Stomach (tissue), 4 donors: ENCODE measurements around the gene STK11IP.

Experiments
- POLR2A ChIP-seq, 4 donors: fragments of 450-650 bp; IDR thresholded peaks; one replicate each; pipeline ENCODE4 v1.6.1; 2016; ENCODE audit warnings: antibody characterized with exemption in 4 of 4, control low read depth in 2 of 4, mild to moderate bottlenecking in 1 of 4, moderate library complexity in 1 of 4
- POLR2AphosphoS5 ChIP-seq, 3 donors: sonication (generic); formaldehyde crosslinking; IDR thresholded peaks; one replicate each; pipeline ENCODE4 v1.6.1; 2016; ENCODE audit warnings: antibody characterized with exemption in 3 of 3
- TF ChIP-seq, protein P1 (sequence below), 7 experiments: fragments of 450-650 bp in 4 of 7; fragments of 200-600 bp in 3 of 7; sonication (generic) in 3 of 7; IDR thresholded peaks; one replicate each; pipeline ENCODE4 v1.5.1; 2016 to 2019; ENCODE audit warnings: antibody characterized with exemption in 7 of 7, control low read depth in 2 of 7, mild to moderate bottlenecking in 1 of 7

DNA sequence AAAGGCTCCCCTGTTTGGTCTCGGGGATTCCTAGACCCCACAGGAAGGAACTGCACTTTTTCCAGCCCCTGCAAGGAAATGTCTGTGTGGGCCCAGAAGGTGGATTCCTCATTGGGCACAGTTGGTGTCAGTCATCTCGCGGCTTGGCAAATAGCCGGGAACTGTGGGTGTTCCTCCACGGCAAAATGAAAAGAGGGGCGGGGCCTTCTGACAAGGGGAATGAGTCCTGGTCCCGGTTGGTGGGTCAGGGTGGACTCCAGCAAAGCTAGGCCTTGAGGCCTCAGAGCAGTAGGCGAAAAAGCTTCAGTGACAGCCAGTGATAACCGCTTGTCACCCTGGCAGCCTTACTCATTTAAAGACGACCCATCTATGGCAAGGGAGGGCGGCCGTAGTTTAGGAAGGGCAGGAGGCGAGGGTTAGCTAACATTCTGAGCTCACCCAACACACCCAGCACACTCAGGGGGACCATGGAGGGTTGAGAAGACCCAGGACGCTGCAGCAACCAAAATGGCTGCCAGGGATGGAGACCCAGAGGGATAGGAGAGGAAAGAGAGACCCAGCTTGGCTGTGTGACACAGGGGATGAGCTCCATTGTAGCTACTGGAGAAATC lies 46.2 kb downstream of the STK11IP start:
- TF ChIP-seq POLR2AphosphoS5 (IDR thresholded peaks at IDR 0.05) = no peak
- no peak for TF ChIP-seq POLR2A (IDR thresholded peaks at IDR 0.05)
- TF ChIP-seq, protein P1, sequence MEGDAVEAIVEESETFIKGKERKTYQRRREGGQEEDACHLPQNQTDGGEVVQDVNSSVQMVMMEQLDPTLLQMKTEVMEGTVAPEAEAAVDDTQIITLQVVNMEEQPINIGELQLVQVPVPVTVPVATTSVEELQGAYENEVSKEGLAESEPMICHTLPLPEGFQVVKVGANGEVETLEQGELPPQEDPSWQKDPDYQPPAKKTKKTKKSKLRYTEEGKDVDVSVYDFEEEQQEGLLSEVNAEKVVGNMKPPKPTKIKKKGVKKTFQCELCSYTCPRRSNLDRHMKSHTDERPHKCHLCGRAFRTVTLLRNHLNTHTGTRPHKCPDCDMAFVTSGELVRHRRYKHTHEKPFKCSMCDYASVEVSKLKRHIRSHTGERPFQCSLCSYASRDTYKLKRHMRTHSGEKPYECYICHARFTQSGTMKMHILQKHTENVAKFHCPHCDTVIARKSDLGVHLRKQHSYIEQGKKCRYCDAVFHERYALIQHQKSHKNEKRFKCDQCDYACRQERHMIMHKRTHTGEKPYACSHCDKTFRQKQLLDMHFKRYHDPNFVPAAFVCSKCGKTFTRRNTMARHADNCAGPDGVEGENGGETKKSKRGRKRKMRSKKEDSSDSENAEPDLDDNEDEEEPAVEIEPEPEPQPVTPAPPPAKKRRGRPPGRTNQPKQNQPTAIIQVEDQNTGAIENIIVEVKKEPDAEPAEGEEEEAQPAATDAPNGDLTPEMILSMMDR (IDR thresholded peaks at IDR 0.05) = no peak
